GM12892 (cell line): ENCODE data around the gene NUP50.

ENCODE experiments used
- POLR2A ChIP-seq: IDR thresholded peaks from 2 replicates; pipeline ENCODE4 v1.6.1; 2011; ENCODE audit warnings: low read depth, low read length, control low read depth
- POLR2AphosphoS5 ChIP-seq: IDR thresholded peaks from 2 replicates; pipeline ENCODE4 v1.6.1; 2011; ENCODE audit warnings: low read depth, low read length, control low read depth

DNA sequence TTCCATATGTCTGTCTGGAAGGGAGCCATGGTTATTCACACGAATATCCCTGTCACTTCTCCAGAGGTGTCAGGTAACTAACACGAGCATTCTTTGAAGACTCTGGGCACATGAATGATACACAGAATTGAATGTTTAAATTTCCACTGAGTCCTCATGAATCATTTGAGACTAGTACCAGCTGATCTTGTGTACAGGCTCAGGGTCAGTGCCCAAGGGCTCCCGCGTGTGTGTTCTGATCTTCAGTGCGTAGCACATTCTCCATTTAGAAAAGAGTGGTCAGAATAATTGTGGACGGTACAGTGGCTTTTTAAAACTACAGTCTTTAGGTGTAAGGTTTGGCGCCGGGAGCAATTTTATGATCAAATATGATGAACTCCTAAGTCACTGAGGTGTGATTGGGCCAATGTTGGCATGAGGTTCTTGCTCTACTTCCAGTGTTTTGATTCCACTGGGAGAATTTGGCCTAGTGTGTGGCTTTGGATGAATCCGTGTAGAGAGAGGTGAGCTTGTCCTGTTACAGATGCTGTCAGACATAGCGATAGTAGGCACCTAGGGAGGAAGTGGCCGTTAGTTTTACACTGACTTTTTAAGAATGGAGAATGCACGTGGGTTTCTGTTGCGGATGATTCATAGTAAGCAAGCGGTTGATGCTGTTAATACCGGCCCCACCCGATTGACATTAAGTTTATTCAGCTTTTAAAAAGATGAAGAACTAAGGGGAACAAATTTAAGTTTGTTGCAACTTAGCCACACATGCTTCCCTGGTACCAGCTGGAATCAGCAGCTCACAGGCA, 22.2 kb downstream of the NUP50 start:
- TF ChIP-seq POLR2A (0 out of 2 replicates have a peak, but pooled peaks have one; percentile 15), POLR2AphosphoS5 (no peak)
